Neural cell (in vitro differentiated cells): ENCODE measurements around the gene FLT3LG.

Experiments used
- EP300 ChIP-seq: fragments of 450-650 bp; conservative IDR thresholded peaks from 2 replicates; pipeline ENCODE4 v1.6.1; 2014; ENCODE audit warnings: antibody characterized with exemption, mild to moderate bottlenecking, moderate library complexity; ENCODE audit not compliant: poor library complexity, severe bottlenecking
- EZH2 ChIP-seq: fragments of 200-600, 300-800 bp; shearing (Covaris generic), sonication (generic); IDR thresholded peaks from 2 replicates; pipeline ENCODE4 v1.6.1; 2014; ENCODE audit warnings: antibody characterized with exemption, low read length, borderline replicate concordance, mild to moderate bottlenecking; ENCODE audit not compliant: insufficient read depth, poor library complexity, severe bottlenecking
- MXI1 ChIP-seq: fragments of 450-650 bp; conservative IDR thresholded peaks from 2 replicates; pipeline ENCODE4 v1.6.1; 2014; ENCODE audit warnings: antibody characterized with exemption, mild to moderate bottlenecking; ENCODE audit not compliant: poor library complexity, severe bottlenecking
- POLR2AphosphoS5 ChIP-seq: IDR thresholded peaks from 2 replicates; pipeline ENCODE4 v1.6.1; 2012
- SMC3 ChIP-seq: fragments of 450-650 bp; conservative IDR thresholded peaks from 2 replicates; pipeline ENCODE4 v1.6.1; 2014; ENCODE audit warnings: antibody characterized with exemption, mild to moderate bottlenecking, moderate library complexity; ENCODE audit not compliant: poor library complexity
- TF ChIP-seq, protein P1 (sequence below): fragments of 450-650 bp; IDR thresholded peaks from 2 replicates; pipeline ENCODE4 v1.5.1; 2014; ENCODE audit warnings: antibody characterized with exemption, mild to moderate bottlenecking, moderate library complexity; ENCODE audit not compliant: poor library complexity, severe bottlenecking

GRCh38 chr19:49442354-49442753 is 31.7 kb upstream of the FLT3LG start:
- TF ChIP-seq EP300 = no peak
- no peak for TF ChIP-seq EZH2
- TF ChIP-seq, protein P1, sequence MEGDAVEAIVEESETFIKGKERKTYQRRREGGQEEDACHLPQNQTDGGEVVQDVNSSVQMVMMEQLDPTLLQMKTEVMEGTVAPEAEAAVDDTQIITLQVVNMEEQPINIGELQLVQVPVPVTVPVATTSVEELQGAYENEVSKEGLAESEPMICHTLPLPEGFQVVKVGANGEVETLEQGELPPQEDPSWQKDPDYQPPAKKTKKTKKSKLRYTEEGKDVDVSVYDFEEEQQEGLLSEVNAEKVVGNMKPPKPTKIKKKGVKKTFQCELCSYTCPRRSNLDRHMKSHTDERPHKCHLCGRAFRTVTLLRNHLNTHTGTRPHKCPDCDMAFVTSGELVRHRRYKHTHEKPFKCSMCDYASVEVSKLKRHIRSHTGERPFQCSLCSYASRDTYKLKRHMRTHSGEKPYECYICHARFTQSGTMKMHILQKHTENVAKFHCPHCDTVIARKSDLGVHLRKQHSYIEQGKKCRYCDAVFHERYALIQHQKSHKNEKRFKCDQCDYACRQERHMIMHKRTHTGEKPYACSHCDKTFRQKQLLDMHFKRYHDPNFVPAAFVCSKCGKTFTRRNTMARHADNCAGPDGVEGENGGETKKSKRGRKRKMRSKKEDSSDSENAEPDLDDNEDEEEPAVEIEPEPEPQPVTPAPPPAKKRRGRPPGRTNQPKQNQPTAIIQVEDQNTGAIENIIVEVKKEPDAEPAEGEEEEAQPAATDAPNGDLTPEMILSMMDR = no peak
- no peak for TF ChIP-seq MXI1
- TF ChIP-seq POLR2AphosphoS5 = no peak
- TF ChIP-seq SMC3 = no peak
